GM19193 (cell line): Measurements from ENCODE around the gene TAMALIN.

Experiments used
- POLR2A ChIP-seq: IDR thresholded peaks from 4 replicates; pipeline ENCODE4 v1.6.1; 2011; ENCODE audit not compliant: insufficient read depth, insufficient read length; ENCODE audit errors: extremely low read depth

Gene TAMALIN

GRCh38 chr12:52035926-52036325 is 29.2 kb downstream of the TAMALIN start:
- no peak for TF ChIP-seq POLR2A

GRCh38 chr12:52036587-52037171 is 29.9 kb downstream of the TAMALIN start:
- peak; percentile 33 for TF ChIP-seq POLR2A

GRCh38 chr12:52037248-52037861 is 30.6 kb downstream of the TAMALIN start:
- TF ChIP-seq POLR2A = no peak

- TF ChIP-seq POLR2A = no peak
Measured at GRCh38 chr12:52038447-52038846, 31.7 kb downstream of the TAMALIN start.

- TF ChIP-seq POLR2A = no peak
Measured at GRCh38 chr12:52041035-52041434, 34.3 kb downstream of the TAMALIN start.

- TF ChIP-seq POLR2A = no peak
Measured at GRCh38 chr12:52041695-52042123, 35.0 kb downstream of the TAMALIN start.

GRCh38 chr12:52042706-52043385 is 36.1 kb downstream of the TAMALIN start:
- no peak for TF ChIP-seq POLR2A

GRCh38 chr12:52043386-52044212 is 36.9 kb downstream of the TAMALIN start:
- no peak for TF ChIP-seq POLR2A

- TF ChIP-seq POLR2A = no peak
Measured at GRCh38 chr12:52044292-52044983, 37.7 kb downstream of the TAMALIN start.

GRCh38 chr12:52045794-52046199 is 39.1 kb downstream of the TAMALIN start:
- peak; percentile 22 for TF ChIP-seq POLR2A

- TF ChIP-seq POLR2A = no peak
Measured at GRCh38 chr12:52046859-52047258, 40.1 kb downstream of the TAMALIN start.

GRCh38 chr12:52049286-52049685 is 42.5 kb downstream of the TAMALIN start:
- no peak for TF ChIP-seq POLR2A

GRCh38 chr12:52049688-52050087 is 42.9 kb downstream of the TAMALIN start:
- no peak for TF ChIP-seq POLR2A

GRCh38 chr12:52050116-52050757 is 43.5 kb downstream of the TAMALIN start:
- TF ChIP-seq POLR2A = no peak
